ENCODE measurements around the gene ADIG.

ADIG gene

DNA sequence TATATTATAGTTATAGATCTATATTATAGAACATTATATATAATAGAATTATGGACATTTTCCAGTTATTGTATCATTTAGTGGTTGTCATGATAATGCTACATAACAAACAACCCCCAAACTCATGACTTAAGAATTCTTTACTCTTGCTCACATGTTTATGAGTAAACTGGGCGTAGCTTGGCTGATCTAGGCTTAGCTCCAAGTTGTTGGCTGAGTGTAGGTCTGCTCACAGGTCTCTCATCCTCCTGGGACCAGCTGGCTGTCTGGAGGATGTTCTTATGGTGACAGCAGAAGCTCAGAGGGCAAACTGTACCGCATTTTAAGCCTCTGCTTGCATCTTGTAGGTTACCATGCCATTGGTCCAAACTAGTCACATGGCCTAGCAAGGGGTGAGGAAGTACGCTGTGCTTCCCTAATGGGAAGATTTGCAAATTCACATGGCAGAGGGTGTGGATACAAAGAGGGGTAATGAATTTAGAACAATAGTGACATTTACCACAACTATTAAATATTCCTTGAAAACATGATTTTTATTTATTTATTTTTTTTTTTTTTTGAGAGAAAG is 54.8 kb downstream of the ADIG start:
- DNase-seq = no peak

Data from CD4-positive, alpha-beta T cell treated with Interleukin-17A for 1 hour (primary cell).